GM18519 (cell line): Measurements from ENCODE around the gene CADM4.
"Not testable (repeated sequence)": the region's sequence is repeated elsewhere in the genome, so short reads cannot be mapped to it uniquely, and the experiment has no call there.

Experiments
- ATAC-seq: cut with Tn5 transposase; IDR thresholded peaks from one replicate; pipeline ENCODE4 v1.9.1; 2021; ENCODE audit warnings: mild to moderate bottlenecking, moderate library complexity; ENCODE audit not compliant: unreplicated experiment, low FRiP score

CADM4 gene

GRCh38 chr19:43639519-43640423 lies at the start of gene CADM4:
Gene CADM4 (minus strand): TSS chr19:43639850. CDS start chr19:43639790, 60 bp downstream.
- ATAC-seq, result no peak

DNA sequence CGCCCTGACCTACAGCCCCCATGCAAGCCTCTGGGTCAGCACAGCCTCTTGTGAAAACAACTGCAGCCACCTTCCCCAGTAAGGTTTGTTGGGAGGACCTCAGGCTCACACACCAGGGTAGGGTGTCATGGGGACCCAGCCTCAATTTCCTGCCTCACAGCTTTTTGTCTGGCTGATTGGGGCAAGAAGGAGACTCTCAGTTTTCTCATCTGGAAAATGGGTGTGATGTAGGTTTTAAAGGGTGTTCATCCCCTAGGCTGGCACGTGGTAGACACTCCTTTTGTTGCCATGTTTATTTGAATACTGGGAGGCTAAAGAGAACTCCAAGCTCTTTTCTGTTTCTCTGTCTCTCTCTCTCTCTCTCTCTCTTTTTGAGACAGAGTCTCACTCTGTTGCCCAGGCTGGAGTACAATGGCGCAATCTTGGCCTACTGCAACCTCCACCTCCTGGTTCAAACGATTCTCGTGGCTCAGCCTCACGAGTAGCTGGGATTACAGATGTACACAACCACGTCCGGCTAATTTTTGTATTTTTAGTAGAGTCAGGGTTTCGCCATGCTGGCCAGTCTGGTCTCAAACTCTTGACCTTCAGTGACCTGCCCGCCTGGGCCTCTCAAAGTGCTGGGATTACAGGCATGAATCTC lies 48.5 kb upstream of the CADM4 start:
- ATAC-seq, result no peak

DNA sequence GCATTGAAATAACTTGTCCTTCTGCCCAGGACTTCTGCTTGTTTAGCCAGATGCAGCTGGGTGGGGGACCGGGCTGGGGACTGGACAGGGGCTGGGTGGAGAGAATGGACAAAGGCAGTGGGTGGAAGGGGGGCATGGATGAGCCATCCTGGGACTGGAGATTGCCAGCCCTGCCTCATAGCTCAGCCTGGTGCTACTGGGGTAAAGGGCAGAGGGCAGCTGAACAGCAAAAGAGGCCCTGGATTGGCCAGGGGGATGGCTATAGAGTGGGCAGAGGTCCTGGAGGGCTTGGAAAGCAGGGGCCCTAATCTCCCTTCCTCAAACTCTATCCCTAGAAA lies 48.0 kb upstream of the CADM4 start:
- no peak for ATAC-seq

GRCh38 chr19:43684326-43684725 lies 44.7 kb upstream of the CADM4 start:
- no peak for ATAC-seq

- no peak for ATAC-seq
Observed at GRCh38 chr19:43683905-43684304, 44.3 kb upstream of the CADM4 start.

- ATAC-seq, result no peak
Observed at GRCh38 chr19:43682824-43683661, 43.4 kb upstream of the CADM4 start.

- not testable (repeated sequence) for ATAC-seq
Observed at GRCh38 chr19:43682269-43682668, 42.6 kb upstream of the CADM4 start.

- ATAC-seq, result no peak
Observed at GRCh38 chr19:43681821-43682220, 42.2 kb upstream of the CADM4 start.

DNA sequence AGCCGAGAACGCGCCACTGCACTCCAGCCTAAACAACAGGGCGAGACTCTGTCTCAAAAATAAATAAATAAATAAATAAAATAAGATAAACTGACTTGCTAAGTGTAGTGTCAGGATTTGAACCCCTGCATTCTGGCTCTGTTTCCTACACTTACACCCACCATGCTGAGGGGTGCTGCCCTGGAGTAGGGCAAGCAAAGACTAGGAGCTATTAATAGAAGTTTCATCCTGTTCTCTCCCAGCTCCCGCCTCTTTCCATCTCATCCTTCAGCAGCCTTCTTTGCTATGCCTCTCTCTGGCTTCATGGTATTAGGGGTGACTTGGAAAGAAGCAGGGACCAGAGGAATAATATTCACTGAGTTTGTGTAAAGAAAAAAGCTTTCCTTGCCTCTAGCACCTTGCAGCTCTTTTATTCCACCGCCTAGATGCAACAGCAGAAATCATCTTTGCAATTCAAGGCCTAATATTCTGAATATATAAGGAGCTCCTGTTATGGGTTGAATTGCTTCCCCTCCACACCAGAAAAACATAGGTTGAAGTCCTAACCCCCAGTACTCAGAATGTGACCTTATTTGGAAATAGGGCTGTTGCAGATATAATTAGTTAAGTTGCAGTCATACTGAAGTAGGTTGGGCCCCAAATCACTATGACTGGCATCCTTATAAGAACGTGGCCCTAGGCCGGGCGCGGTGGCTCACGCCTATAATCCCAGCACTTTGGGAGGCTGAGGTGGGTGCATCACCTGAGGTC lies 39.0 kb upstream of the CADM4 start:
- no peak for ATAC-seq

- no peak for ATAC-seq
Observed at GRCh38 chr19:43675906-43676305, 36.3 kb upstream of the CADM4 start.

DNA sequence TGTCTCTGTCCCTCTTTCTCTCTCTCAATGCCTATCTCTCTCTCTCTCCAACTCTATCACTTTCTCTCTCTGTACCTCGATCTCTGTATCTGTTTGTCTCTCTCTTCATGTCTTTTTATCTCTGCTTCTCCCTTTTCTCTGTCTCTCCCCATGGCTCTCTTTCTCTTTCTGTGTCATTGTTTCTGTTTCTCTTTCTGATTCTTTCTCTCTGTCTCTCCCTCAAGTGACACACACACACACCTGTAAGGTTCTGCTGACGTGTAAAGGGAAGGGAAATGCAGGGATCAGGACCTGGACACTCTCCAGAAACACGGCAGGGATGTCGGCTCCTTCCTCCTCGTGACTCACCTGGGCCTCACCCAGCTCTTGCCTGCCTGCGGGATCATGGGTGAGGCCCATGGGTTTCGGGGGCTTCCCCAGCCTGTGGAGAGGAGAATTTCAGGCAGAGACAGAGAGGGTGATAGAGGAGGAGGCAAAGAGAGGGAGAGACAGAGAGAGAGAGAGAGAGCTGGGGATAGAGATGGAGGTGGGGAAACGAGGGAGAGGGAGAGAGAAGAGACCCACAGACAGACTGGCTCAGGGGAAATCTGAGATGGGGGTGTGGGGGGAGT lies 35.7 kb upstream of the CADM4 start:
- ATAC-seq, result no peak

DNA sequence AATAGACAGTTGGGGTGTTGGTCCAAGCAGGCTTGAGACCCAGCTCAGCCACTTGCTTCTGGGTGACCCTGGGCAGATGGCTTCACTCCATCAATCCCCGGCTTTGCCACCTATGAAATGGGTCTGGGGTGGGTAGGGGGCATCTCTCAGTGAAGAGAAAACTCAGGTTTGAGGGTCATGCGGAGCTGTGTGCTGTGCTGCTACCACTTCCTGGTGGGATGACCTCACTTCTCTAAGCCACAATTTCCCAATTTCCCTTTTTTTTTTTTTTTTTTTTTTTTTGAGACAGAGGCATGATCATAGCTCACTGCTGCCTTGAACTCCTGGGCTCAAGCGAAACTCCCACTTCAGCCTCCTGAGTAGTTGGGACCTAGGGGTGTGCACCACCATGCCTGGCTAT lies 34.9 kb upstream of the CADM4 start:
- ATAC-seq, result no peak

- no peak for ATAC-seq
Observed at GRCh38 chr19:43674183-43674582, 34.5 kb upstream of the CADM4 start.

DNA sequence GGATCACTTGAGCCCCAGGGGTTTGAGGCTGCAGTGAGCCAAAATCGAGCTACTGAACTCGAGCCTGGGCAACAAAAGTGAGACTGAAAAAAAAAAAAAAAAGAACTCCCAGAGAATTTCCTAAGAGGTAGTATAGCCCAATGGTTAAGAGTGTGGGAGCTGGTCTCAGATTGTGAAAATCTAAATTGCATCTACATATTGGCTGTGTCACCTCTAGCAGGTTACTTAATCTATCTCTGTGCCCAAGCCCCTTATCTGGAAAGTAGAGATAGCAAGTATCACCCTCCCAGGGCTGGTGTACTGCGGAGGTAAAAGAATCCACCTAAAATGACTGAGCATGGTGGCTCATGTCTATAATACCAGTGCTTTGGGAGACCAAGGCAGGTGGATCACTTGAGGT lies 34.0 kb upstream of the CADM4 start:
- ATAC-seq, result no peak

DNA sequence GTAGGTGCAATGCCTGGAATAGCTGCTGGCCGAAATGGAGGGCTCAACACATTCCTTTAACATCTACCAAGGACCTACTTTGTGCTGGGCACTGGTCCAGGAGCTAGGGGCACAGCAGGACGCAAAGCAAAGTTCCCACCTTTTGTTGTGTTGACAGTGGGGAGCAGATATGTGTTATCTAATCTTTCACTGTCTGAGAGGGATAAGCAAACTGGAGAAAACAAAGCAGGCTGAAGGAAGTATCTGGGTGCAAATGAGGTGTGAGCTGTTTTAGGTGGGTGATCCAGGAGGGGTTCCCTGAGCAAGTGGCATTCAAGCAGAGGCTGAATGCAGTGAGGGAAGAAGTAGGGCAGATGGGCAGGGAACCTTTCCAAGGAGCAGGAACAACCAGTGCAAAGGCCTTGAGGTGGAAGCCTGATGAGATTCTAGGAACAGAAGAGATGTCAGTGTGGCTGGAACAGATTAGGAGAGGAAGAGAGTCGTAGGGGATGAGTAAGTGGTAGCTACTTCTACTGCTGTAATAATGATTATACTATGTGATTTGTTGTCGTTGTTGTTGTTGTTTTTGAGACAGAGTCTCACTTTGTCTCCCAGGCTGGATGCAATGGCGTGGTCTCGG lies 32.5 kb upstream of the CADM4 start:
- ATAC-seq, result no peak

GRCh38 chr19:43668406-43669109 lies 28.9 kb upstream of the CADM4 start:
- ATAC-seq, result peak; percentile 86

DNA sequence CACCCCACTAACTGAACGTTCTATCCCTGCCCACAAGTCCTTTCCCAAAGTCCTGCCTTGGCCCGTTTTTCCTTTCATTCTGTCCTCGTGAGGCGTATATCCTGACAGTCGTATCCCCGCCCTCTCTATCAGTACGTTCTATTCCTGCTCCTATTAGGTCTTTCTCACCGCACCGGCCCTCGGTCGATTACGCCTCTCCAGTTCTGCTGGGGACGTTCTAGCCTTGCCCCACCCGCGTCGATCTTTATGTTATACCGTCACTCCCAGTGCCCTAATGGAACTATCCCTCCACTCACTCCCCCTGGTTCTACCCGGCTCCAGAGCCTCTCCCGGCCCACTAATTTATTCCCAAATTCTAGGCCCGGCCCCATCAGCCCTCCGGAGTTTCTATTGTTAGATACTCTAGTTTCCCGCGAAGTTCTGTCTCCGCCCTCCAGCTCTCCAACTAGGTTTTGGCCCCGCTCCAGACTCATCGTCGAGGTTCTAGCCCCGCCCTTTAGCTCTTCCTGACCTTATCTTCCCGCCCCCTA lies 28.3 kb upstream of the CADM4 start:
- ATAC-seq, result no peak

GRCh38 chr19:43667126-43667875 lies 27.7 kb upstream of the CADM4 start:
- ATAC-seq, result no peak
